WI38 (cell line): ENCODE results near the gene VIPAS39.

Source experiments
- H3K4me3 ChIP-seq: 2 replicates; pipeline ENCODE4 v1.5.1; 2011; ENCODE audit warnings: low read depth, mild to moderate bottlenecking, control low read depth, low read length
- CTCF ChIP-seq: IDR thresholded peaks from 2 replicates; pipeline ENCODE4 v1.5.1; 2012; ENCODE audit warnings: low read depth, mild to moderate bottlenecking, control low read depth, low read length

Gene VIPAS39

DNA sequence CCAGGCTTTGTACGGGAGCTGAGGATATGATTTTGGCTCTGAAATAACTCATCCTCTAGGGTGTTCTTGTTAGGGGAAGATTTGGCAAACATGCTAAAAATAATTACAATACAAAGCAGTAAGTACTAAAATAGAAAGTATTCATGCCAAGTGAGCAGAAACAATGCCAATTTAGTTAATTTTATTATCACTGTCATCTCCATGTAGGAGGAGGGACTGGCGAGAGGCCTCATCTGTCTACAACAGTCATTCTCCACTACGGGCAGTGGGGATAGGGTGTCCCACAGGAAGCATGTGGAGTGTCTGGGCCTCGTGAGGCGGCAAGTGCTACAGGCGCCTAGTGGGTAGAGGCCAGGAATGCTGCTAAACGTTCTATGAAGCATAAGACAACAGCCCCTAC lies 37.9 kb upstream of the VIPAS39 start:
- no peak for TF ChIP-seq CTCF

DNA sequence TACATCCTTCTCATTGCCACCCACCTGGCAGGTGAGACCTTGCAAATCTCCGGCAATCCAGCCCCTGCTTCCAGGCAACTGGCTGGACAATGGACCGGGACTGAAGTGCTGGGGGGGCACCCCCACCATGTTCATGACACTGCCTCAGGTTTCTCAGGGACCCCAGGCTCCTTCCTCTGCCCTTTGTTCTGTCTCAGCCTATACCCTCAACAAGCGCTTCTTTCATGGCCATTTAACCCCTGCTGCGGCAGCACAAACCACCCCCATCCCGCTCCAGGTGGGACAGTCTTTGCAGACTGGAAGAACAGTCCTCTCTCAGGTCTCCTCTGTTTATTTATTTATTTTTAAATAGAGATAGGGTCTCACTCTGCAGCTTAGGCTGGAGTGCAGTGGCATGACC lies 33.7 kb upstream of the VIPAS39 start:
- no peak for TF ChIP-seq CTCF
- H3K4me3 ChIP-seq = no peak overlapping the region

More for the DNA sequence above, 37.9 kb upstream of the VIPAS39 start:
- no peak overlapping the region for H3K4me3 ChIP-seq

GRCh38 chr14:77490347-77490986 lies 33.1 kb upstream of the VIPAS39 start:
- TF ChIP-seq CTCF = no peak
- no peak overlapping the region for H3K4me3 ChIP-seq

DNA sequence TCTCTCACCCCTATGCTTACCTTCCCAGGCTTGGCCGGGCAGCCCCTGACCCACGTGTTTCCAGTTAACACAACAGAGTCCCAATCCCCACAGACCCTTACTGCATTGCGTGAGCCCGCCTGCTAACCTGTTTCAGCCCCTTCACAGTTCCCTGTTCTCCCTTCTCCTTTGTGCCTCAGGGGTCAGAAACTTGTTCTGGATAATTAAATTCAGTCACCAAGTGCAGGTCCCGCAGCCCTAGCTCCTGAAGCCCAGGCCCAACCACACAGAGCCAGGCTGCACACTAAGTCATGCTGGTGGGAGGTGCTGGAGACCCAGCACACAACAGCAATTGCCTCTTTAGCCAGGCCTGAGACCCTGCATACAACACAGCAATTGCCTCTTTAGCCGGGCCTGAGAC lies 31.6 kb upstream of the VIPAS39 start:
- H3K4me3 ChIP-seq = no peak overlapping the region
- TF ChIP-seq CTCF = no peak

GRCh38 chr14:77488558-77488957 lies 31.2 kb upstream of the VIPAS39 start:
- no peak for TF ChIP-seq CTCF
- no peak overlapping the region for H3K4me3 ChIP-seq

DNA sequence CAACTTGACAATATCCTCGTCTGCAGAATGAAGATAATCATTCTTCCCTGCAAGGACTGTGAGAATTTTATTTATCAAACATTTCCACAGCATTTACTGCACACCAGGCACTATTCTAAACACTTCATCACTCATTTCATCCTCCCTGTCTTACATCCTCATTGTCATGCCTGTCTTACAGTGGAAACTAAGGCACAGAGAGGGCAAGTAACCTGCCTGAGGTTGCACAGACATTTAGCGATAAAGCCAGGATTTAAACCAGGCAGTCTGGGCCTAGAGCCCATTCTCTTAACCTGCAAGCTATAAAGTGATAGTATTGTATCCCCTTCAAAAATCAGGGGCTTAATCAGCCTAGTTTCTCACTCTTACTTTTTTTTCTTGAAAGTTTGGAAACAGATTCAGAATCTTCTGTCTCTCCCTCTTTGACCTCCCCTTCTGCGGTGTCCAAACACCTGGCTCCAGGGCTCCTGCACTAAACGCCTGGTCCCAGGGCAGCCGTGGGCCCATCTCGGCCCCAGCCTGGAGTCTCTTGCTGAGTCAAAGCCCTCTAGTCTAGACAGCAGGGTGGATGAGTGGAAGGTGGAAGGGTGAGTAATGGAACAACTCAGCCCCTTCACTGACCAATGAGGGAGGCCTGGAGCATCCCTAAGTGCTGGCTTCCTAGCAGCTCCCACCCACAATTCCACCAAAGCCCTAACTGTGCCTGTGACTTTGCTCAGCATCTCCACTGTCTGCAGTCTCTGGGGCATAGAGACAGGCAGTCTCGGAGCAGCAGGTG lies 28.7 kb upstream of the VIPAS39 start:
- no peak overlapping the region for H3K4me3 ChIP-seq
- no peak for TF ChIP-seq CTCF

GRCh38 chr14:77485256-77485655 lies 27.9 kb upstream of the VIPAS39 start:
- H3K4me3 ChIP-seq = no peak overlapping the region

More at GRCh38 chr14:77485256-77485655, 27.9 kb upstream of the VIPAS39 start:
- no peak for TF ChIP-seq CTCF
